BJ (cell line): Measurements from ENCODE around the gene MAML3. TPM values are rescaled to one million over a fixed set of nuclear protein-coding genes. Genes with fewer than 3 reads are reported as not detected.

Experiments
- CTCF ChIA-PET: fragments of 350-600 bp; formaldehyde crosslinking; extraction: SDS; loops from one replicate; lab custom pipeline; 2021; ENCODE audit warnings: antibody characterized with exemption, inconsistent platforms; lab: Yijun Ruan, JAX
- POLR2A ChIA-PET: fragments of 300-600 bp; sonication (Branson Sonifier 250); formaldehyde crosslinking; extraction: SDS; loops from one replicate; lab custom pipeline; 2021; ENCODE audit warnings: antibody characterized with exemption; lab: Charles Lee
- DNase-seq: peaks from one replicate; pipeline ENCODE4 v3.0.0-alpha.2; 2011; ENCODE audit warnings: low read depth
- H3K27me3 ChIP-seq: 2 replicates; pipeline ENCODE4 v1.6.0; 2011; ENCODE audit warnings: low read length; ENCODE audit not compliant: control insufficient read depth, insufficient read depth
- H3K36me3 ChIP-seq: 2 replicates; pipeline ENCODE4 v1.5.1; 2011; ENCODE audit warnings: low read length; ENCODE audit not compliant: control insufficient read depth, insufficient read depth
- H3K4me3 ChIP-seq: 2 replicates; pipeline ENCODE4 v1.5.1; 2011; ENCODE audit warnings: low read depth, mild to moderate bottlenecking, control low read depth, low read length
- CTCF ChIP-seq: IDR thresholded peaks from 2 replicates; pipeline ENCODE4 v1.5.1; 2011; ENCODE audit warnings: low read depth, mild to moderate bottlenecking, control low read depth, inconsistent platforms, low read length, moderate library complexity; ENCODE audit not compliant: insufficient read depth
- polyA plus RNA-seq: library from polyadenylated mRNA; depleted of rRNA; stranded (reverse); fragments of >200 nt; gene quantifications from 2 replicates; pipeline ENCODE4 v1.2.3, GENCODE V29; 2011

MAML3 gene
- polyA plus RNA-seq, 1 experiment, result 1.6 TPM

GRCh38 chr4:139763672-139764071 is 390.3 kb downstream of the MAML3 start:
- TF ChIP-seq CTCF, result no peak
- H3K27me3 ChIP-seq, result peaks cover 8% of the 10 kb centered on the region
- no peaks in the 10 kb centered on the region for H3K36me3 ChIP-seq
- DNase-seq, result no peak
- no peak overlapping the region for H3K4me3 ChIP-seq
- ChIA-PET POLR2A (no interaction called here), CTCF (interaction anchor here (0.5 to 1.0 kb wide), 5 partner anchors 8 to 567 kb away, joined by 3 to 4 read pairs (median 3); no protein-coding TSS in a partner anchor)

GRCh38 chr4:139763205-139763604 is 390.8 kb downstream of the MAML3 start:
- Histone ChIP-seq H3K4me3 (no peak overlapping the region), H3K27me3 (peaks cover 8% of the 10 kb centered on the region), H3K36me3 (no peaks in the 10 kb centered on the region)
- TF ChIP-seq CTCF, result no peak
- POLR2A ChIA-PET, result no interaction called here
- CTCF ChIA-PET, result interaction anchor here (0.6 to 1.0 kb wide), 3 partner anchors 8 to 567 kb away, joined by 3 to 4 read pairs (median 3); no protein-coding TSS in a partner anchor
- DNase-seq, result no peak

- CTCF ChIA-PET, result interaction anchor here (0.7 to 1.0 kb wide), 2 partner anchors 9 to 568 kb away, joined by 3 to 4 read pairs; no protein-coding TSS in a partner anchor
- POLR2A ChIA-PET, result no interaction called here
- no peak overlapping the region for H3K4me3 ChIP-seq
- no peak for TF ChIP-seq CTCF
- DNase-seq, result no peak
- peaks cover 10% of the 10 kb centered on the region for H3K27me3 ChIP-seq
- no peaks in the 10 kb centered on the region for H3K36me3 ChIP-seq
These were observed 391.3 kb downstream of the MAML3 start for GRCh38 chr4:139762720-139763119.

- H3K36me3 ChIP-seq, result no peaks in the 10 kb centered on the region
- H3K27me3 ChIP-seq, result peaks cover 10% of the 10 kb centered on the region
- DNase-seq, result no peak
- TF ChIP-seq CTCF, result peak; percentile 46
- H3K4me3 ChIP-seq, result no peak overlapping the region
- POLR2A ChIA-PET, result no interaction called here
- CTCF ChIA-PET, result interaction anchor here (0.8 to 1.3 kb wide), 3 partner anchors 9 to 90 kb away, joined by 3 to 4 read pairs (median 3); no protein-coding TSS in a partner anchor
These were observed 392.5 kb downstream of the MAML3 start for GRCh38 chr4:139761461-139761860.

- H3K36me3 ChIP-seq, result no peaks in the 10 kb centered on the region
- ChIA-PET CTCF (interaction anchor here (1.0 to 1.3 kb wide), 4 partner anchors 10 to 90 kb away, joined by 3 to 4 read pairs (median 3); no protein-coding TSS in a partner anchor), POLR2A (interaction anchor here (0.6 kb wide), 1 partner anchor 34 kb away, joined by 4 read pairs; no protein-coding TSS in a partner anchor)
- DNase-seq, result no peak
- H3K4me3 ChIP-seq, result no peak overlapping the region
- peaks cover 10% of the 10 kb centered on the region for H3K27me3 ChIP-seq
- no peak for TF ChIP-seq CTCF
These were observed 393.4 kb downstream of the MAML3 start for GRCh38 chr4:139760567-139760966.
